MCF 10A (cell line): ENCODE data around the gene GPR176. TPM values are rescaled to one million over a fixed set of nuclear protein-coding genes. Genes with fewer than 3 reads are reported as not detected.

Experiments
- BruUV-seq: library from RNA; stranded (reverse); fragments of 400-500 nt; replicated peaks from 2 replicates; lab custom pipeline; 2021; lab: Mats Ljungman, UMichigan
- CTCF ChIA-PET: fragments of 300-600 bp; sonication (Branson Sonifier 250); formaldehyde crosslinking; extraction: SDS; loops from one replicate; lab custom pipeline; 2021; ENCODE audit warnings: antibody characterized with exemption, inconsistent platforms; lab: Yijun Ruan, JAX
- POLR2A ChIA-PET: fragments of 300-600, 350-650 bp; sonication (Branson Sonifier 250); formaldehyde crosslinking; extraction: SDS; loops from one replicate; lab custom pipeline; 2020; ENCODE audit warnings: antibody characterized with exemption, inconsistent platforms; lab: Yijun Ruan, JAX
- DNase-seq: peaks from one replicate; pipeline ENCODE4 v3.0.0-alpha.2; 2018; ENCODE audit not compliant: unreplicated experiment
- H3K27ac Mint-ChIP-seq: one replicate; pipeline ENCODE4 v1.8.0; 2022; ENCODE audit warnings: mild to moderate bottlenecking, low read depth, mixed read lengths; ENCODE audit not compliant: unreplicated experiment
- H3K27me3 Mint-ChIP-seq: one replicate; pipeline ENCODE4 v1.8.0; 2022; ENCODE audit warnings: mixed read lengths; ENCODE audit not compliant: insufficient read depth, unreplicated experiment
- H3K36me3 Mint-ChIP-seq: one replicate; pipeline ENCODE4 v1.8.0; 2022; ENCODE audit warnings: mild to moderate bottlenecking, moderate library complexity, mixed read lengths; ENCODE audit not compliant: insufficient read depth, unreplicated experiment
- H3K4me1 Mint-ChIP-seq: one replicate; pipeline ENCODE4 v1.8.0; 2022; ENCODE audit warnings: mixed read lengths; ENCODE audit not compliant: insufficient read depth, unreplicated experiment
- H3K4me3 Mint-ChIP-seq: one replicate; pipeline ENCODE4 v1.8.0; 2022; ENCODE audit warnings: mild to moderate bottlenecking, moderate library complexity, mixed read lengths; ENCODE audit not compliant: unreplicated experiment
- H3K9me3 Mint-ChIP-seq: one replicate; pipeline ENCODE4 v1.8.0; 2022; ENCODE audit warnings: mixed read lengths; ENCODE audit not compliant: unreplicated experiment
- intact Hi-C: fragments of 100-400 bp; cut with micrococcal nuclease; formaldehyde crosslinking; loops from 2 replicates; pipeline ENCODE4 v1.14.1; 2022
- total RNA-seq: library from RNA; stranded (reverse); gene quantifications from 2 replicates; pipeline ENCODE4 v1.2.3, GENCODE V29; 2022
- TF ChIP-seq, protein P1 (sequence below): fragments of 200-600 bp; IDR thresholded peaks from one replicate; pipeline ENCODE4 v1.8.0; 2022; ENCODE audit warnings: antibody characterized with exemption, mild to moderate bottlenecking; ENCODE audit not compliant: unreplicated experiment

GPR176 gene
- total RNA-seq, 1 experiment from 2014 or later, result 1.8 TPM

DNA sequence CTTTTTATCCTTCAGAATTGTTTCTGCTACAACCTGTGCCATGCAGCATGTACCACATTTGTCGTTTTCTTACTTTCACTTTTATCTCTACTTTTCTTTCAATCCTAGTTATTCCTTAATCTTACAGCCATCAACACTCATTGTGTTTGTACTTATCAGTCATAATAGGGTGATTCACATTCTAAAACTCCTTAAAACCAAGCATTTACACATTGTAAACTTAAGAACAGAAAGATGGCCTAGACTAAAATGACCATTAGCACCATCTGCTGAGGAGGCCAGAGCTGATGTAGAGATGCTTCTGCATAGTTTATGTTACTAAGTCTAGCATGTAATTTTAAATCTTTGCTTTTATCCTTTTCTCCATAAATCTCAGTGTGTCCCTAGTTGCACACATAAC lies 39.3 kb upstream of the GPR176 start:
- H3K27ac Mint-ChIP-seq, result no peak overlapping the region
- TF ChIP-seq, protein P1, sequence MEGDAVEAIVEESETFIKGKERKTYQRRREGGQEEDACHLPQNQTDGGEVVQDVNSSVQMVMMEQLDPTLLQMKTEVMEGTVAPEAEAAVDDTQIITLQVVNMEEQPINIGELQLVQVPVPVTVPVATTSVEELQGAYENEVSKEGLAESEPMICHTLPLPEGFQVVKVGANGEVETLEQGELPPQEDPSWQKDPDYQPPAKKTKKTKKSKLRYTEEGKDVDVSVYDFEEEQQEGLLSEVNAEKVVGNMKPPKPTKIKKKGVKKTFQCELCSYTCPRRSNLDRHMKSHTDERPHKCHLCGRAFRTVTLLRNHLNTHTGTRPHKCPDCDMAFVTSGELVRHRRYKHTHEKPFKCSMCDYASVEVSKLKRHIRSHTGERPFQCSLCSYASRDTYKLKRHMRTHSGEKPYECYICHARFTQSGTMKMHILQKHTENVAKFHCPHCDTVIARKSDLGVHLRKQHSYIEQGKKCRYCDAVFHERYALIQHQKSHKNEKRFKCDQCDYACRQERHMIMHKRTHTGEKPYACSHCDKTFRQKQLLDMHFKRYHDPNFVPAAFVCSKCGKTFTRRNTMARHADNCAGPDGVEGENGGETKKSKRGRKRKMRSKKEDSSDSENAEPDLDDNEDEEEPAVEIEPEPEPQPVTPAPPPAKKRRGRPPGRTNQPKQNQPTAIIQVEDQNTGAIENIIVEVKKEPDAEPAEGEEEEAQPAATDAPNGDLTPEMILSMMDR, result no peak
- CTCF ChIA-PET, result no interaction called here

DNA sequence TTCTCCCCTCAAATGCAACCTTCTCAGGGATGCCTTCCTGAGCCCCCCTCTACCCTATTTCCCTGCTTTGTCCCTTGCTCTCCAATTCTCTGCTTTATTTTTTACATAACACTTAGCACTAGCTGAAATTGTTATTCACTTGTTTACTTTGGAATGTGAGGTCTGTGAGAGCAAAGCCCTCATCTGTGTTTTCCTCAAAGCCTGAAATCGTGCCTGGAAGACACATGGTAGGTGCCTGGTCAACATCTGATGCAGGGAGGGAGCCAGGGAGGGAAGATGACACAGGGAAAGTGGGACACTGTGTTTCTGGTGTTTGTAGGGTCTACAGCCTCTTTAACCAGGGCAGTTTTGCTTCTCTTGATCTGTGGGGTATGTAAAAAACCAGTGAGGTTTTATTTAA lies 37.4 kb upstream of the GPR176 start:
- H3K27ac Mint-ChIP-seq, result no peak overlapping the region
- peaks cover 1% of the 10 kb centered on the region for H3K36me3 Mint-ChIP-seq
- H3K4me3 Mint-ChIP-seq, result no peak overlapping the region
- no TSS peak for BruUV-seq
- no peaks in the 10 kb centered on the region for H3K4me1 Mint-ChIP-seq
- TF ChIP-seq, protein P1, result no peak
- H3K9me3 Mint-ChIP-seq, result no peaks in the 10 kb centered on the region
- H3K27me3 Mint-ChIP-seq, result no peaks in the 10 kb centered on the region
- ChIA-PET CTCF (interaction anchor here (1.1 kb wide), 1 partner anchor 9 kb away, joined by 4 read pairs; no protein-coding TSS in a partner anchor), POLR2A (interaction anchor here (1.6 kb wide), 1 partner anchor 13 kb away, joined by 3 read pairs; no protein-coding TSS in a partner anchor)
- DNase-seq, result no peak
- intact Hi-C loops, result no loop called here

More for the DNA sequence above, 39.3 kb upstream of the GPR176 start:
- H3K27me3 Mint-ChIP-seq, result no peaks in the 10 kb centered on the region
- H3K9me3 Mint-ChIP-seq, result no peaks in the 10 kb centered on the region
- POLR2A ChIA-PET, result interaction anchor here (1.0 kb wide), 1 partner anchor 9 kb away, joined by 3 read pairs; no protein-coding TSS in a partner anchor
- peaks cover 20% of the 10 kb centered on the region for H3K36me3 Mint-ChIP-seq
- BruUV-seq, result no TSS peak
- no peak overlapping the region for H3K4me3 Mint-ChIP-seq
- no peak for DNase-seq
- no peaks in the 10 kb centered on the region for H3K4me1 Mint-ChIP-seq
- intact Hi-C loops, result no loop called here

- Mint-ChIP-seq H3K27me3 (no peaks in the 10 kb centered on the region), H3K27ac (peak overlapping the region; percentile 13), H3K36me3 (peaks cover 10% of the 10 kb centered on the region), H3K4me1 (no peaks in the 10 kb centered on the region), H3K4me3 (no peak overlapping the region), H3K9me3 (no peaks in the 10 kb centered on the region)
- POLR2A ChIA-PET, result interaction anchor here (1.3 kb wide), 1 partner anchor 19 kb away, joined by 3 read pairs; the partner anchor contains the start of gene EIF2AK4
- BruUV-seq, result no TSS peak
- intact Hi-C loops, result no loop called here
- TF ChIP-seq, protein P1, result no peak
- DNase-seq, result peak; percentile 2
- CTCF ChIA-PET, result interaction anchor here (0.9 to 1.3 kb wide), 2 partner anchors 11 to 66 kb away, joined by 3 to 6 read pairs; no protein-coding TSS in a partner anchor
Measured at GRCh38 chr15:39953521-39953920, 33.5 kb upstream of the GPR176 start.

GRCh38 chr15:39951561-39951960 lies 31.5 kb upstream of the GPR176 start:
- ChIA-PET CTCF (interaction anchor here (1.0 kb wide), 1 partner anchor 64 kb away, joined by 3 read pairs; no protein-coding TSS in a partner anchor), POLR2A (interaction anchor here (1.0 kb wide), 1 partner anchor 13 kb away, joined by 3 read pairs; no protein-coding TSS in a partner anchor)
- intact Hi-C loops, result no loop called here
- H3K27me3 Mint-ChIP-seq, result no peaks in the 10 kb centered on the region
- BruUV-seq, result no TSS peak
- H3K9me3 Mint-ChIP-seq, result no peaks in the 10 kb centered on the region
- DNase-seq, result no peak
- peaks cover 10% of the 10 kb centered on the region for H3K36me3 Mint-ChIP-seq
- H3K27ac Mint-ChIP-seq, result no peak overlapping the region
- TF ChIP-seq, protein P1, result no peak
- no peak overlapping the region for H3K4me3 Mint-ChIP-seq
- no peaks in the 10 kb centered on the region for H3K4me1 Mint-ChIP-seq
